Measurements from ENCODE around the gene ACO1. TPM values are rescaled to one million over a fixed set of nuclear protein-coding genes. Genes with fewer than 3 reads are reported as not detected.

The ACO1 gene
- total and polyA plus RNA-seq, 7 donors = 15.6 to 39.4 (median 27.2) TPM

GRCh38 chr9:32378993-32379729, 5.3 kb upstream of the ACO1 start:
- Histone ChIP-seq H3K9me3 (no peaks in the 10 kb centered on the region), H3K27me3 (ENCODE audit: insufficient read depth in 3 of 3, low read length in 2 of 3) (no peaks in the 10 kb centered on the region), H3K4me1 (no peaks in the 10 kb centered on the region), H3K27ac (no peak overlapping the region), H3K36me3 (ENCODE audit: insufficient read depth in 1 of 2, low read depth in 1 of 2) (no peaks in the 10 kb centered on the region), H3K4me3 (no peak overlapping the region)
- TF ChIP-seq, protein P1, sequence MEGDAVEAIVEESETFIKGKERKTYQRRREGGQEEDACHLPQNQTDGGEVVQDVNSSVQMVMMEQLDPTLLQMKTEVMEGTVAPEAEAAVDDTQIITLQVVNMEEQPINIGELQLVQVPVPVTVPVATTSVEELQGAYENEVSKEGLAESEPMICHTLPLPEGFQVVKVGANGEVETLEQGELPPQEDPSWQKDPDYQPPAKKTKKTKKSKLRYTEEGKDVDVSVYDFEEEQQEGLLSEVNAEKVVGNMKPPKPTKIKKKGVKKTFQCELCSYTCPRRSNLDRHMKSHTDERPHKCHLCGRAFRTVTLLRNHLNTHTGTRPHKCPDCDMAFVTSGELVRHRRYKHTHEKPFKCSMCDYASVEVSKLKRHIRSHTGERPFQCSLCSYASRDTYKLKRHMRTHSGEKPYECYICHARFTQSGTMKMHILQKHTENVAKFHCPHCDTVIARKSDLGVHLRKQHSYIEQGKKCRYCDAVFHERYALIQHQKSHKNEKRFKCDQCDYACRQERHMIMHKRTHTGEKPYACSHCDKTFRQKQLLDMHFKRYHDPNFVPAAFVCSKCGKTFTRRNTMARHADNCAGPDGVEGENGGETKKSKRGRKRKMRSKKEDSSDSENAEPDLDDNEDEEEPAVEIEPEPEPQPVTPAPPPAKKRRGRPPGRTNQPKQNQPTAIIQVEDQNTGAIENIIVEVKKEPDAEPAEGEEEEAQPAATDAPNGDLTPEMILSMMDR (IDR thresholded peaks at IDR 0.05) = peak; percentile 77
- peak; percentile 78 to 93 (median 88) for ATAC-seq
- 17 to 22% (median 21%) methylated on average over 5 of the region's 5 CpGs for WGBS, 3 donors
- no peak for DNase-seq
- intact Hi-C loops (cut with DNase I) = loop anchor here in 1 of 2 donors (5.0 kb wide), 2 partner anchors 53 to 588 kb away; no protein-coding TSS in a partner anchor

- Histone ChIP-seq H3K36me3 (ENCODE audit: insufficient read depth in 1 of 2, low read depth in 1 of 2) (no peaks in the 10 kb centered on the region), H3K4me1 (peaks cover 9% of the 10 kb centered on the region), H3K27ac (no peak overlapping the region), H3K4me3 (no peak overlapping the region), H3K27me3 (ENCODE audit: insufficient read depth in 3 of 3, low read length in 2 of 3) (no peaks in the 10 kb centered on the region), H3K9me3 (no peaks in the 10 kb centered on the region)
- 75 to 85% (median 79%) methylated on average over 3 of the region's 3 CpGs for WGBS, 3 donors
- ATAC-seq (no peak), DNase-seq (no peak)
- intact Hi-C loops (cut with DNase I) = loop anchor here (1.0 to 5.0 kb wide), 4 partner anchors 51 to 586 kb away; partner anchors contain the start of gene RIGI (in 1 of the 2)
- TF ChIP-seq, protein P1 (IDR thresholded peaks at IDR 0.05) = no peak
Measured at GRCh38 chr9:32380944-32381343, 3.5 kb upstream of the ACO1 start.

DNA sequence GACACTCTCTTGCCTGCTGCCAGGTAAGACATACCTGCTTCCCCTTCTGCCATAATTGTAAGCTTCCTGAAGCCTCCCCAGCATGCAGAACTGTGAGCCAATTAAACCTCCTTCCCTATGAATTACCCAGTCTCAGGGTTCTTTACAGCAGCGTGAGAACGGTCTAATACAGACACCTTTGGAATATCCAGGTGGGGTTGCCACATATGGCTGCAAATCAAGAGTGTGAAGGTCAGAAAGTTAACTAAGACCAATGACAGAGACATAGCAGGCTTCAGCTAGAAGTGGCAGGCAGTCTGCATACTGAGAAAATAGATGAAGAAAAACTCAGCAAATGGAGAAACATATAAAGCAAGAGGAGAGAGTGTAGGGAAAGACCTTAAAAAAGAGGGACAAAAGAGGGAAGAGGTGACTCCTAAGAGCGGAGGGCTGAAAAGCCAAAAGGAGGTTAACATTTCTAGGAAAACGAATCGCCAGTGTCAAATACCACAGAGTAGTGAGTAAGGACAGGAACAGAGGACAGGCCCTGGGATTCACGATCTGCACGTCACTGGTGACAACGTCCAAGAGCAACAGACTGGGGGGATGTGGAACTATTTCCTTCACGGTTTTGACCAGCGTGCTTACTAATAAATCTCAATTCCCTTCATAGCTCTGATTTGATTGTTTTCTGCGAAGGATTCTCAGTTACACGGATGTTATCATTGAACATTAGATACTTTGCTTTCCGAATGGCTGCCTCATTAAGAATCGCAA, 1.7 kb upstream of the ACO1 start:
- Histone ChIP-seq H3K27ac (no peak overlapping the region), H3K27me3 (ENCODE audit: insufficient read depth in 3 of 3, low read length in 2 of 3) (no peaks in the 10 kb centered on the region), H3K4me3 (no peak overlapping the region), H3K36me3 (ENCODE audit: insufficient read depth in 1 of 2, low read depth in 1 of 2) (no peaks in the 10 kb centered on the region), H3K9me3 (no peaks in the 10 kb centered on the region), H3K4me1 (peaks cover 12% of the 10 kb centered on the region)
- DNase-seq (no peak), ATAC-seq (no peak)
- intact Hi-C loops (cut with DNase I) = loop anchor here (5.0 kb wide), 2 partner anchors 145 to 585 kb away; partner anchors contain the start of gene RIGI (in 1 of the 2)
- WGBS, 3 donors = 66 to 68% (median 68%) methylated on average over 14 of the region's 14 CpGs
- TF ChIP-seq, protein P1 (IDR thresholded peaks at IDR 0.05) = no peak

DNA sequence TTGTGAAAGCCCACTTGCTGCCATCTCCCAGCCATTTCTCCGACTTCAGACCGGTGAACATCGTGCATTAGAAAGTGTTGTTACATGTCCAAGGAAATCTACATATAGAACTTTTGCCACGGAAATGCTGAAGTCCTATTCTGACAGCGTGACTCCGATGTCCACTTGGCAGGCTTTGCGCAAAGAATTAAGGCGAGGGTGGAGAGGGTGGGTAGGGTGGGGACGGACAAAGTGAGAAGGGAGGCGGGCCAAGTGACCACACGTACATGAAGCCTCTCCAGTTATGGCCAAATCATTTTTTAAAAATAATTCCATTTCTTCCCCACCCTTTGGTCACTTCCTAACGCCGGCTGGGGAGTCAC, 460 bp upstream of the ACO1 start:
- ATAC-seq (peak in 3 of 4 donors; percentile 3 to 27 (median 18)), DNase-seq (no peak)
- Histone ChIP-seq H3K27me3 (ENCODE audit: insufficient read depth in 3 of 3, low read length in 2 of 3) (no peaks in the 10 kb centered on the region), H3K4me3 (peak overlapping the region; percentile 73), H3K27ac (peak overlapping the region; percentile 83), H3K4me1 (peaks cover 12% of the 10 kb centered on the region), H3K36me3 (ENCODE audit: insufficient read depth in 1 of 2, low read depth in 1 of 2) (no peaks in the 10 kb centered on the region), H3K9me3 (no peaks in the 10 kb centered on the region)
- WGBS, 3 donors = 0% methylated on average over 13 of the region's 13 CpGs
- intact Hi-C loops (cut with DNase I) = loop anchor here (1.0 to 5.0 kb wide), 4 partner anchors 143 to 583 kb away; partner anchors contain the start of genes NDUFB6 (in 1 of the 2) and RIGI (in 1 of the 2)
- TF ChIP-seq, protein P1 (IDR thresholded peaks at IDR 0.05) = no peak

Measured in psoas muscle (tissue), 8 donors.